Measurements from ENCODE around the gene SAMD11.
"Not testable (repeated sequence)": the region's sequence is repeated elsewhere in the genome, so short reads cannot be mapped to it uniquely, and the experiment has no call there.

- not testable (repeated sequence) for TF ChIP-seq CTCF, POLR2A, EP300 (IDR thresholded peaks at IDR 0.05)
Measured at GRCh38 chr1:988061-988460, 64.3 kb downstream of the SAMD11 start.
